Fibroblast of lung (primary cell): ENCODE data around the gene PCYT1B. TPM values are rescaled to one million over a fixed set of nuclear protein-coding genes. Genes with fewer than 3 reads are reported as not detected.

Experiments
- DNase-seq, 2 donors: peaks; one replicate each; pipeline versions ENCODE4 v3.0.0 to v3.0.0-alpha.2; 2010; ENCODE audit warnings: low read depth in 2 of 2
- H2AFZ ChIP-seq: 2 replicates; pipeline ENCODE4 v1.5.1; 2012; ENCODE audit warnings: low read length, control low read depth, inconsistent platforms
- H3K27ac ChIP-seq: 2 replicates; pipeline ENCODE4 v1.5.1; 2011; ENCODE audit warnings: low read length, control low read depth; ENCODE audit not compliant: insufficient read depth
- H3K27me3 ChIP-seq: 2 replicates; pipeline ENCODE4 v1.5.1; 2011; ENCODE audit warnings: mild to moderate bottlenecking, low read length; ENCODE audit not compliant: control insufficient read depth, insufficient read depth
- H3K36me3 ChIP-seq: 2 replicates; pipeline ENCODE4 v1.5.1; 2011; ENCODE audit warnings: low read length; ENCODE audit not compliant: control insufficient read depth, insufficient read depth
- H3K4me1 ChIP-seq: 2 replicates; pipeline ENCODE4 v1.5.1; 2011; ENCODE audit warnings: low read length; ENCODE audit not compliant: control insufficient read depth, insufficient read depth; ENCODE audit errors: extremely low read depth
- H3K4me2 ChIP-seq: 2 replicates; pipeline ENCODE4 v1.5.1; 2011; ENCODE audit warnings: low read length, control low read depth; ENCODE audit not compliant: insufficient read depth; ENCODE audit errors: extremely low read depth
- H3K4me3 ChIP-seq, 4 experiments: fragments of 200-600 bp in 1 of 4; sonication (generic) in 1 of 4; replicated peaks in 1 of 4; 2 replicates each; pipeline ENCODE4 v1.5.1; 2011 to 2016; ENCODE audit warnings: low read length in 4 of 4, low read depth in 3 of 4, mild to moderate bottlenecking in 3 of 4, control low read depth in 2 of 4, inconsistent platforms in 1 of 4, mixed read lengths in 1 of 4; ENCODE audit not compliant: insufficient read depth in 1 of 4; ENCODE audit errors: control extremely low read depth in 1 of 4
- H3K79me2 ChIP-seq: 2 replicates; pipeline ENCODE4 v1.5.1; 2012; ENCODE audit warnings: mild to moderate bottlenecking, low read length, inconsistent platforms; ENCODE audit not compliant: control insufficient read depth, insufficient read depth
- H3K9ac ChIP-seq: 2 replicates; pipeline ENCODE4 v1.5.1; 2011; ENCODE audit warnings: mild to moderate bottlenecking, low read length, control low read depth; ENCODE audit not compliant: insufficient read depth
- H3K9me3 ChIP-seq: 2 replicates; pipeline ENCODE4 v1.5.1; 2012; ENCODE audit warnings: low read depth, low read length; ENCODE audit not compliant: control insufficient read depth, insufficient read depth
- H4K20me1 ChIP-seq: 2 replicates; pipeline ENCODE4 v1.5.1; 2011; ENCODE audit warnings: low read length; ENCODE audit not compliant: control insufficient read depth, insufficient read depth; ENCODE audit errors: extremely low read depth
- CTCF ChIP-seq, 2 donors: IDR thresholded peaks in 1 of 2; conservative IDR thresholded peaks in 1 of 2; 1 replicate in 1 of 2; 2 replicates in 1 of 2; pipeline ENCODE4 v1.5.1; 2011 to 2012; ENCODE audit warnings: low read length in 2 of 2, control low read depth in 1 of 2, inconsistent platforms in 1 of 2, low read depth in 1 of 2, mild to moderate bottlenecking in 1 of 2
- EZH2 ChIP-seq: IDR thresholded peaks from 2 replicates; pipeline ENCODE4 v1.5.1; 2012; ENCODE audit warnings: low read length, control low read depth, mild to moderate bottlenecking; ENCODE audit errors: missing control alignments
- polyA plus RNA-seq, 2 donors: library from polyadenylated mRNA; depleted of rRNA in 1 of 2; stranded (reverse) in 1 of 2; unstranded in 1 of 2; fragments of >200 nt; gene quantifications; 2 replicates each; pipeline ENCODE4 v1.2.1, GENCODE V29; 2011 to 2012; ENCODE audit warnings: missing spikeins in 1 of 2
- total RNA-seq: library from RNA; depleted of rRNA; stranded (reverse); fragments of >200 nt; gene quantifications from 2 replicates; pipeline ENCODE4 v1.2.1, GENCODE V29; 2014

The PCYT1B gene
- total and polyA plus RNA-seq, 2 donors (not counting 1 experiment from before 2014, with no cell fraction given): 0.17 to 0.34 TPM

GRCh38 chrX:24513416-24513815 lies 133.7 kb downstream of the PCYT1B start:
- Histone ChIP-seq H3K4me1 (no peaks in the 10 kb centered on the region), H3K36me3 (no peaks in the 10 kb centered on the region), H3K27ac (no peak overlapping the region), H2AFZ (no peak overlapping the region), H3K27me3 (no peaks in the 10 kb centered on the region), H3K79me2 (no peaks in the 10 kb centered on the region), H3K9me3 (no peaks in the 10 kb centered on the region), H4K20me1 (no peaks in the 10 kb centered on the region), H3K9ac (no peak overlapping the region), H3K4me2 (no peak overlapping the region), H3K4me3 (no peak overlapping the region)
- DNase-seq: no peak
- no peak for TF ChIP-seq CTCF (conservative IDR thresholded peaks at IDR 0.05 in 1 of 2, IDR thresholded peaks at IDR 0.05 in 1 of 2; ENCODE audit: low read depth in 1 of 2, low read length in 2 of 2)
- no peak for TF ChIP-seq EZH2

- no peaks in the 10 kb centered on the region for H3K27me3 ChIP-seq
- H3K36me3 ChIP-seq: no peaks in the 10 kb centered on the region
- H3K4me1 ChIP-seq: peaks cover 2% of the 10 kb centered on the region
Measured at GRCh38 chrX:24508375-24508774, 138.8 kb downstream of the PCYT1B start.

More at GRCh38 chrX:24508375-24508774, 138.8 kb downstream of the PCYT1B start:
- Histone ChIP-seq H4K20me1 (no peaks in the 10 kb centered on the region), H3K4me3 (no peak overlapping the region), H3K79me2 (no peaks in the 10 kb centered on the region), H2AFZ (no peak overlapping the region), H3K4me2 (no peak overlapping the region), H3K9me3 (no peaks in the 10 kb centered on the region), H3K9ac (no peak overlapping the region), H3K27ac (no peak overlapping the region)
- TF ChIP-seq EZH2 (no peak), CTCF (conservative IDR thresholded peaks at IDR 0.05 in 1 of 2, IDR thresholded peaks at IDR 0.05 in 1 of 2; ENCODE audit: low read depth in 1 of 2, low read length in 2 of 2) (no peak)
- no peak for DNase-seq

Other genes with a start within 250 kb of the PCYT1B start
- gene PDK3, start 182.1 kb downstream of the PCYT1B start, total RNA-seq: 2.8 and 5.1 TPM in 2 replicates
- gene PDK3, start 182.1 kb downstream of the PCYT1B start, polyA plus RNA-seq: 3.7 and 4.2 TPM in 2 replicates
- 9.2 and 10.3 TPM in 2 replicates for gene POLA1, start 46.6 kb upstream of the PCYT1B start, total RNA-seq
- gene POLA1, start 46.6 kb upstream of the PCYT1B start, polyA plus RNA-seq: 1.7 and 3.8 TPM in 2 replicates